Dendritic cell treated with granulocyte-macrophage colony-stimulating factor and Interleukin-4, amounts not matched to agents 40 ng/mL and 50 ng/mL, for 4 days (primary cell): ENCODE measurements around the gene MAN1C1.

ENCODE experiments used
- H3K27ac Mint-ChIP-seq: one replicate; pipeline ENCODE4 v1.8.0; 2022; ENCODE audit warnings: mild to moderate bottlenecking, mixed read lengths
- H3K27me3 Mint-ChIP-seq: one replicate; pipeline ENCODE4 v1.8.0; 2022; ENCODE audit warnings: mild to moderate bottlenecking, mixed read lengths
- H3K36me3 Mint-ChIP-seq: one replicate; pipeline ENCODE4 v1.8.0; 2022; ENCODE audit warnings: low read depth, mixed read lengths
- H3K4me1 Mint-ChIP-seq: one replicate; pipeline ENCODE4 v1.8.0; 2022; ENCODE audit warnings: low read depth, mixed read lengths
- H3K4me3 Mint-ChIP-seq: one replicate; pipeline ENCODE4 v1.8.0; 2022; ENCODE audit warnings: mild to moderate bottlenecking, moderate library complexity, mixed read lengths
- H3K9me3 Mint-ChIP-seq: one replicate; pipeline ENCODE4 v1.8.0; 2022; ENCODE audit warnings: mixed read lengths
- intact Hi-C: fragments of 100-400 bp; cut with micrococcal nuclease; formaldehyde crosslinking; loops from one replicate; pipeline ENCODE4 v1.15.0; 2022

MAN1C1 gene

DNA sequence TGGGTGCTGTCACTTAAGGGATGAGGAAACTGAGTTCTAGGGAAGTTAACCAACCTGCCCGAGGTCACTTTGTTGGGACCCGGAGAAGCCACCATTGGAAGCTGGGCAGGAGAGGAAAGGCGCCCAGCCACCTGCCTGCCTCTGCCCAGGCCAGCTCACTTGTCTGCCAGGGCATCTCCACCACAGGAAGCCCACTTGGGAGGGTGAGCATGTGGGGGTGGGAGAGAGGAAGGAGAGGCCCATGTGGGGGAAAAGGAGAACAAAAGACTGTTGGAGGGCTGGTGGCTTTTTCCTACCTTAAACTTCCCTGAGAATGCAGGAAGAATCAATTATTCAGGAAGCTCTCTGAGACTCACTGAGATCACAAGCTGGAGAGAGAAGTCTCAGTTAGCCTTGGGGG lies 139.6 kb downstream of the MAN1C1 start:
- Mint-ChIP-seq H3K9me3 (no peaks in the 10 kb centered on the region), H3K4me1 (peaks cover 19% of the 10 kb centered on the region), H3K27ac (no peak overlapping the region), H3K4me3 (no peak overlapping the region), H3K27me3 (no peaks in the 10 kb centered on the region), H3K36me3 (peaks cover 72% of the 10 kb centered on the region)
- intact Hi-C loops, result no loop called here

DNA sequence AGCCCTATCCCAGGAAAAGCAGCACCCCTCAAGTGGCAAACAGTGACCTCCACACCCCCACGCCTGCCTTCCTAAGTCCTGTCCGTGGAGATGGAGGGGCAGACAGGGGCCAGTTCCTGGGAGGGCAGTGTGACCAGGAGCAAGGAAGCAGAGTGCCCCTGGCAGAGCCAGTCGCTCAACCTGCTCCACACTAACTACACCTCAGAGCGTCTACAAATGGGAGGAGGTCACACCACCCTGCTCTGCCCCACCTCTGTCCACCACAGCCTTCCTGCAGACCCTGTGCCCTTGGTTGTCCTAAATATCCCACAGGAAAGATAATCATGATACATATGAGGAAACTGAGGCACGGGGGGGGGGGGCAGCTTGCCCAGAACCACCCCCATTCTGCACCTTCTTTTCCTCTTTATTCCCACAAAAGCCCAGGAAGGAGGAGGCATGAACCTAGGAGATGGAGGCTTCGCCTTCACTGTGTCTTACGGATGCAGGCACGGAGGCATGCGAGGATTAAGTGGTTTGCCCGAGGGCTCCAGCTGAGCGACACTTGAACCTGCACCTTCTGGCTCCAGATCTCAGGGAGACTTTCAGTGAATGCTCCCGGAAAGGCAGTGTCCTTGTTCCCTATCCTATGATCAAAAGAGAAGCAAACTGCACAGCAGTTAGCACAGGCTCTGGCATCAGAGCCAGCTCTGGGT lies 140.7 kb downstream of the MAN1C1 start:
- H3K27ac Mint-ChIP-seq, result no peak overlapping the region
- peaks cover 19% of the 10 kb centered on the region for H3K4me1 Mint-ChIP-seq
- intact Hi-C loops, result no loop called here
- H3K36me3 Mint-ChIP-seq, result peaks cover 73% of the 10 kb centered on the region
- H3K27me3 Mint-ChIP-seq, result no peaks in the 10 kb centered on the region
- H3K4me3 Mint-ChIP-seq, result no peak overlapping the region
- H3K9me3 Mint-ChIP-seq, result no peaks in the 10 kb centered on the region

DNA sequence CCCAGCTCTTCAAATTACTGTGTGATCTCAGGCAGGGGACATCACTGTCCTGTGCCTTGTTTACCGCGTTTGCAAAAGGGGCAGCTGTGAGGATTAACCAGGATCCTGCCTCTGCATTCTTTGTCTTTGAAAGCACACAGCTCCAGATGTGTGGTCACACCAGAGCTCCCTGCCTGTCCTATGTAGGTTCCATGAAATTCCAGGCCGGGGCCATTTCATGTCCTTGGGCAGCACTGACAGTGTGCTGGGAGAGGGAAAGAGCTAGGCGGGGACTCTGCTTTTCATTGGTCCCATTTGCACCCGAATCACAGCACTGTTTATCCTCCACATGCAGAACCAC lies 141.2 kb downstream of the MAN1C1 start:
- H3K9me3 Mint-ChIP-seq, result no peaks in the 10 kb centered on the region
- no peaks in the 10 kb centered on the region for H3K27me3 Mint-ChIP-seq
- intact Hi-C loops, result no loop called here
- peaks cover 19% of the 10 kb centered on the region for H3K4me1 Mint-ChIP-seq
- no peak overlapping the region for H3K27ac Mint-ChIP-seq
- peaks cover 73% of the 10 kb centered on the region for H3K36me3 Mint-ChIP-seq
- no peak overlapping the region for H3K4me3 Mint-ChIP-seq

DNA sequence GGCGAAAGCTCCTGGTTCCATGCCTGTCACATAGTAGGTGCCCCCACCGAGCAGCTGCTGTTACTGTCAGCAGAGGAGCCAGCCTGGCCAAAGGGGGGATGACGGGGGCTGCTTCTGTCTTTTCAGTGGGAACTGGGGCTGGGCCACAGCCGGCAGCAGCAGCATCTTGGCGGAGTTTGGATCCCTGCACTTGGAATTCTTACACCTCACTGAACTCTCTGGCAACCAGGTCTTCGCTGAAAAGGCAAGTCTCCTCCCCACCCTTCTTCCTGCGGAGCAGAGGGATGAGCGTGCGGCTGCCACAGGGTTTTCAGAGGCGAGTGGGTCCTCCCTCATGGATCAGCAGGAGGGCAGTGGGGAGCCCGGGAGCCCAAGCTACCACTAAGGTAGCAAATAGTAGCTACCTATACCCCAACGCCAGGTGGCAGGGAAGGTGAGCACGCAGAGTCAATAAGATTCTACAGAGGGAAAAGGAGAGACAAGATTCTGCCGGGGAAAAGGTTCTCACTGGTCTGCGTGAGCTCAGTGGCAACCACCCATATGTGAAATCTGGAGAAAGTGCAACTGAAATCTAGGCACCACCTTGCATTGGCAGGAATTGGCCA lies 142.0 kb downstream of the MAN1C1 start:
- Mint-ChIP-seq H3K36me3 (peaks cover 68% of the 10 kb centered on the region), H3K27me3 (no peaks in the 10 kb centered on the region), H3K4me1 (peaks cover 19% of the 10 kb centered on the region), H3K27ac (no peak overlapping the region), H3K4me3 (no peak overlapping the region), H3K9me3 (no peaks in the 10 kb centered on the region)
- intact Hi-C loops, result no loop called here

- Mint-ChIP-seq H3K27ac (no peak overlapping the region), H3K9me3 (no peaks in the 10 kb centered on the region), H3K4me1 (peaks cover 8% of the 10 kb centered on the region), H3K27me3 (no peaks in the 10 kb centered on the region), H3K36me3 (peaks cover 66% of the 10 kb centered on the region), H3K4me3 (no peak overlapping the region)
- intact Hi-C loops, result no loop called here
These were observed 143.6 kb downstream of the MAN1C1 start for GRCh38 chr1:25760122-25760719.

- peaks cover 62% of the 10 kb centered on the region for H3K36me3 Mint-ChIP-seq
- no peak overlapping the region for H3K27ac Mint-ChIP-seq
- no peaks in the 10 kb centered on the region for H3K27me3 Mint-ChIP-seq
- no peaks in the 10 kb centered on the region for H3K9me3 Mint-ChIP-seq
- H3K4me3 Mint-ChIP-seq, result no peak overlapping the region
- peaks cover 7% of the 10 kb centered on the region for H3K4me1 Mint-ChIP-seq
- intact Hi-C loops, result no loop called here
These were observed 144.3 kb downstream of the MAN1C1 start for GRCh38 chr1:25760871-25761270.

DNA sequence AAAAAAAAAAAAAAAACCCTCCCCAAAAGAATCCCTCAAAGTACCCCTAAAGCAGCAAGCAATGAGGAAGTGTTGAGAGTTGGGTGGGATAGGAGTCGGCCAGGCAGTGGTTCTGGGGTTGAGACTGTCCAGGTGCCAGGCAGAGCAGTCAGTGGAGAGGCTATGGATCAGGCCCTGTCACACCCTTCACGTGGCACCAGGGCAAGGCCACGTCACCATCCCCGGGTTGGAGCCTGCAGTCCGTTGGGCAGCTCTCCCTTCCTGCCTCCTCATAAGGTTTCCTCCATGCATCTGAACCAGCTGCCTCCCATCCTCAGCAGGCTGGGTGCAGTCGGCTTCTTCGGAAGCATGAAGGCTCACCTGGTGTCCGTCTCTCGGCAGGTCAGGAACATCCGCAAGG lies 146.9 kb downstream of the MAN1C1 start:
- Mint-ChIP-seq H3K27me3 (no peaks in the 10 kb centered on the region), H3K9me3 (no peaks in the 10 kb centered on the region), H3K36me3 (peaks cover 73% of the 10 kb centered on the region), H3K4me3 (no peak overlapping the region), H3K4me1 (no peaks in the 10 kb centered on the region), H3K27ac (no peak overlapping the region)
- intact Hi-C loops, result no loop called here

DNA sequence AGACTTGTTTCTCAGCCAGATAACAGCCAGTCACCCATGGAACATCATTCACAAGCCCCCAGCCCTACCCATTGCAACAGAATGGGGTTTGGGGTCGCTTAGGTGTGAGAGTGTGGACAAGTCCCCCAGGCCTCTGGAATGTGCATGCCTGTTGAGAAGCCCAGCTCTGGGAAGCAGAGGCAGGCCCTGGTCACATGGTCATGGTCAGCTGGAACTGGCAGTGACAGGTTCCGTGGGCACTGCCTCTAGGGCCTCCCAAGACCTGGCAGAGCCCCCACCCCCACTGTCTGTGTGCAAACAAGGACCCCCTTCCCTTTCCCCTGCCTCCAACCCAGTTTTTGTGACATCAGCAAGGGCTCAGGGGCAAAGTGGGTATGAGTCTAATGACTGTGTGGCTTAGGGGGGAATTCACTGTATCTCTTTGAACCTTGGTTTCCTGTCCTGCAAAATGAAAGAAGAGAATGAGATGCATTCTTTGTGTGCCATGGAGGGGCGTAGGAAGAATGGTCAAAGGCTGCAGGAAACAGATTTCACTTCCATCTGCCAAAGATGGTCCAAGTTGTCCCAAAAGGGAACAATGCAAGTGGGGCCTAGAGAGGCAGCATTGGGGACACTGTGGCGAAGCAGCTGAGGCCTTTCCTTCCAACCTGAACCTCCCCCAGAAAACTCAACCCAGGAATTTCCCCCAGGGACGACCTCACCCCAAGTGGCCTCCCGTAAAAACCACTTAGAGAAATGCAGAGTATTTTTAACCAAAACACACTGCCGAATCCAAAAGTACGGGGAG lies 148.7 kb downstream of the MAN1C1 start:
- no peak overlapping the region for H3K27ac Mint-ChIP-seq
- peaks cover 73% of the 10 kb centered on the region for H3K36me3 Mint-ChIP-seq
- H3K4me3 Mint-ChIP-seq, result no peak overlapping the region
- H3K9me3 Mint-ChIP-seq, result no peaks in the 10 kb centered on the region
- H3K27me3 Mint-ChIP-seq, result peaks cover 7% of the 10 kb centered on the region
- H3K4me1 Mint-ChIP-seq, result peaks cover 4% of the 10 kb centered on the region
- intact Hi-C loops, result no loop called here

DNA sequence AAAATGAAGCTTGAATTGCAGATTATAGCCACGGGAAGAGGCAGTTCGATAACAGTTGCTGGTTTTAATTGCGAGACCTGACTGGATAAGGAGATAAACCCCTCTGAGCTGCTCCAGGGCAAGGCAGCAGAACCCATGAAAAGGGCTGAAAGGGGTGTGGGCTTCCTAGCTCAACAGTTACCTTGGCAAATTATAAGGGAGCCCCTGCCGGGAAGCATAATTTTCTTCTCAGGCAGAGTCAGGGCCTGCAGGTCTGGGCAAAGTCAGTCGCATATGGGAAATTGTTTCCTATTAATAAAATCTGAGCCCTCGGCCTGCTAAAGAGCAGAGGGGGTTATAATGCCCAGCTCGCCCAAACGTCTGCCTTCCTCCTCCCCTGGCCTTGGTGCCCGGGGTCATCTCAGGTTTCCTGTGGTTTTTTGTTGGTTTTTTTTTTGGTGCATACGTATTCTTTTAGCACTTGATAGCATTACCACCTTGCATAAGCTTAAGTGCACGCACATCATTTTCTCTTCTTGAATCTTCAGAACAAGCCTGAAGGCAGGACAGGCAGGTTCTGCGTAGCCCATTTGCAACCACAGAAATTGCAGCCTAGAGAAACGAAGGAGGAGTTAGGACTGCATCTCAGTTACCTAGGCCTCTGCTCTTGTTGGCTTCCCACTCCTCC lies 149.5 kb downstream of the MAN1C1 start:
- Mint-ChIP-seq H3K27ac (no peak overlapping the region), H3K9me3 (no peaks in the 10 kb centered on the region), H3K36me3 (peaks cover 72% of the 10 kb centered on the region), H3K4me3 (no peak overlapping the region), H3K27me3 (peaks cover 10% of the 10 kb centered on the region), H3K4me1 (peaks cover 11% of the 10 kb centered on the region)
- intact Hi-C loops, result no loop called here

DNA sequence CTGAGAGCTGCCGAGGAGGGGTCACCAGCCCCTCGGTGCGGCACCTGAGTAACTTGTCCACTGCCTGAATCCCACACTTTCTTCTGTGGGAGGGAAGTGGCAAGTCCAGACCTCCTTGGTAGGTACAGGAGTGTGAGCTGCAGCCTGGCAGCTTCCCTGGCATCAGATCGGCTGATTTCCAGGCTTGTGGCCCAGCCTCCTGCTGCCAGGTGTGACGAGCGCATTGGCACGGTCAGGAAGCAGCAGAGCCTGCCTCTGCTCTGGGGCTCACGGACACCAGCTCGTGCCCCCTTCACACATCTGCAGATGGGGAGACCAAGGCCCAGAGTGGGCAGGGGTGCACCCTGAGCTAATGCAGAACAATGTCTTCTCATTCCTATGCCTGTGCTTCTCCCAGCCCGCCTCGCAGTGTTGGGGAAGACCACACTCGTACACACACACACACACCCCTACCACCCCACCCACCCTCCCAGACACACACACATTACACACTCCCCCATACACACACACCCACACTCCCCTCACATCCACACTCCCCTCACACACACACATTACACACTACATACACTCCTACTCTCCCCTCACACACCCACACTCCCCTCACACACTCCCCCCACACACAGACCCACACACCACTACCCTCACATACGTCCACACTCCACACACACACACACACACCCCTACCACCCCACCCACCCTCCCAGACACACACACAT lies 150.3 kb downstream of the MAN1C1 start:
- intact Hi-C loops, result no loop called here
- no peak overlapping the region for H3K4me3 Mint-ChIP-seq
- H3K9me3 Mint-ChIP-seq, result no peaks in the 10 kb centered on the region
- H3K36me3 Mint-ChIP-seq, result peaks cover 72% of the 10 kb centered on the region
- H3K27me3 Mint-ChIP-seq, result peaks cover 15% of the 10 kb centered on the region
- H3K4me1 Mint-ChIP-seq, result peaks cover 15% of the 10 kb centered on the region
- no peak overlapping the region for H3K27ac Mint-ChIP-seq

- H3K9me3 Mint-ChIP-seq, result no peaks in the 10 kb centered on the region
These were observed 150.8 kb downstream of the MAN1C1 start for GRCh38 chr1:25767437-25767770.

GRCh38 chr1:25768999-25769398 lies 152.4 kb downstream of the MAN1C1 start:
- H3K4me3 Mint-ChIP-seq, result no peak overlapping the region
- peaks cover 15% of the 10 kb centered on the region for H3K27me3 Mint-ChIP-seq
- H3K27ac Mint-ChIP-seq, result no peak overlapping the region
- peaks cover 15% of the 10 kb centered on the region for H3K4me1 Mint-ChIP-seq
- intact Hi-C loops, result no loop called here
- H3K9me3 Mint-ChIP-seq, result no peaks in the 10 kb centered on the region
- peaks cover 80% of the 10 kb centered on the region for H3K36me3 Mint-ChIP-seq

More at GRCh38 chr1:25767437-25767770, 150.8 kb downstream of the MAN1C1 start:
- no peak overlapping the region for H3K27ac Mint-ChIP-seq
- H3K4me1 Mint-ChIP-seq, result peaks cover 15% of the 10 kb centered on the region
- intact Hi-C loops, result no loop called here
- H3K4me3 Mint-ChIP-seq, result no peak overlapping the region
- peaks cover 15% of the 10 kb centered on the region for H3K27me3 Mint-ChIP-seq
- H3K36me3 Mint-ChIP-seq, result peaks cover 74% of the 10 kb centered on the region

GRCh38 chr1:25769625-25770383 lies 153.2 kb downstream of the MAN1C1 start:
- H3K36me3 Mint-ChIP-seq, result peaks cover 78% of the 10 kb centered on the region
- no peak overlapping the region for H3K27ac Mint-ChIP-seq
- H3K4me1 Mint-ChIP-seq, result peaks cover 15% of the 10 kb centered on the region
- peaks cover 15% of the 10 kb centered on the region for H3K27me3 Mint-ChIP-seq
- H3K4me3 Mint-ChIP-seq, result no peak overlapping the region
- H3K9me3 Mint-ChIP-seq, result no peaks in the 10 kb centered on the region
- intact Hi-C loops, result no loop called here
